HG03575 (cell line): ENCODE data around the gene ARF1.
"Not testable (repeated sequence)": the region's sequence is repeated elsewhere in the genome, so short reads cannot be mapped to it uniquely, and the experiment has no call there.

Experiments
- ATAC-seq: cut with Tn5 transposase; IDR thresholded peaks from one replicate; pipeline ENCODE4 v1.9.1; 2021; ENCODE audit not compliant: unreplicated experiment, insufficient number of reproducible peaks, low FRiP score; ENCODE audit errors: extremely low read depth

ARF1 gene

GRCh38 chr1:228109073-228109961 is 26.8 kb downstream of the ARF1 start, which contains the start of gene MRPL55:
Gene MRPL55 (minus strand): TSS chr1:228109299. CDS start chr1:228108260, 1,039 bp downstream.
- ATAC-seq: peak; percentile 59

DNA sequence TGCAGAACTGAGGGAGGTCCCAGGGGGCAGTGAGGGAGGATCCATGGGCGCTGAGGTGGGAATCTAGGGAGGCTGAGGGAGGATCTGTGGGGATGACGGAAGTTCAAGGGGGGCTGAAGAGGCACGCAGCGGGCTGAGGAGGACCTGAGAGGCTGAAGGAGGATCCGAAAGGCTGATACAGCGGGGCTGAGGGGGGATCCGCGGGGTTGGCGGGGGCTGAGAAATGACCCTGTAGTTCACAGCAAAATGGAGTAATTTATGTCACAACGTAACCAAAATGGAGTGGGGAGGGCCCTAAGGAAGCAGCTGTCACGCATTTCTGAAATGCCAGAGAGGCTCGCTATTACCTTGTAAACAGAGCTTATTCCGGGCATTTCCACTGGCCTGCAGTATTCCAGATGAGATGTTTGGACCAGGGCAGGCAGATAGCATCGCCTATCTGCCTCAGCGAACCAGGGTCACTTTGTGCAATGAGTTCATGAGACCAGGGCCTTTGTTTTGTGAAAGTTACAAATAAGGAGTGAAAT is 27.5 kb downstream of the ARF1 start:
- no peak for ATAC-seq

DNA sequence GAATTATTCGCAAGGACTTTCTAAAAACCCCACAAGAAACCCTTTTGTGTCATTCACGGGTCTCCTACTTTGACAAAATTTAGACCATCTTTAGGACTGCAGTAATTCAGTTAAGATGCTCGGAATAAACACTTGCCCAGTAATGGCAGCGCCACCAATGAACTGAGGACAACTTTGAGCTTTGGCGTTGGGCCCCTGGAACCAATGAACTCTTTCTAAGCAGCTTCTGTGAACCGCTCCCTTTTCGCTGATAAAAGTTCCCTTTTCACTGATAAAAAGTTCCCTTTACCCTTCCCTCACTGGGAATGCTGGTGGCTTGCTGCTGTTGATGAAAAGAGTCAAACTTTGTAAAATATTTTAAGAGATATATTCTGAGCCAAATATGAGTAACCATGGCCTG is 28.0 kb downstream of the ARF1 start:
- no peak for ATAC-seq

- ATAC-seq: not testable (repeated sequence)
These were observed 28.8 kb downstream of the ARF1 start for GRCh38 chr1:228111315-228111714.

- ATAC-seq: no peak
These were observed 29.7 kb downstream of the ARF1 start for GRCh38 chr1:228112167-228112566.

DNA sequence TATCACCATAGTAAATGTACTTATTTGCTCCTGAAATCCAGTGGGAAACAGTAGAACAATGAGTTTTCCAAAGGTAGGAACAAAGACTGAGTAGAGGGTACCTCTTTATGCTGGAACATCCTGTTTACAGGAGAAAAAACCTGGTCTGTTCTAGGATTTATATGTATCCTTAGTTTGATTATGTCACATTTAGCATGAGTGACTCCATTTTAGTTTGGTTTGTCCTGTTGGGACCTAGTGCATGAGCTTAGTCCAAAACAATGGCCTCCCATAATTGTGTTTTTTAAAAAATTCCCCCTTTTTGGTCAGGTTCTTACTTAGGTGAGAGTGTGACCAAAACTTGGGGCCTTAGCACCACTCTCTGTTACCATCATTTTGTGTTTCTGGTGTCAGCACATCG is 30.1 kb downstream of the ARF1 start:
- no peak for ATAC-seq

- no peak for ATAC-seq
These were observed 32.3 kb downstream of the ARF1 start for GRCh38 chr1:228114827-228115226.

GRCh38 chr1:228117335-228117734 is 34.8 kb downstream of the ARF1 start:
- ATAC-seq: no peak

- no peak for ATAC-seq
These were observed 35.5 kb downstream of the ARF1 start for GRCh38 chr1:228118040-228118439.

DNA sequence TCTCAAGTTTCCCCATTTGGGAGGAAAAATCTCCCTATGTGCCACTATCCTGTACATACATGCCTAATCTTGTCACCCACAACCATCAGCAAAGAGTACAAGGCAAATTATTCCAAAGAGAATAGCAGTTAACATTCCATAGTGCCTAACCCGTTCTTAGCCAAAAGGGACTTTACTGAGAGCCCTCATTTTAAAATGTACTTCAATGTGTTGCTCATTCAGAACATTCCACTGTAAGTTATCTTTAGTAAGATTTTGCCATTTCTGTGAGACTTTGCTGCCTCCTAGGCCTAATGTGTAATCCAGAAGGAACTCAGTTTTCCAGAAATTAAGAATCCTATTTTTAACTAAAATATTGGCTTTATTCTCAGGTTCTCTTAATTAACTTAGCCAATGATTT is 37.8 kb downstream of the ARF1 start:
- ATAC-seq: no peak

DNA sequence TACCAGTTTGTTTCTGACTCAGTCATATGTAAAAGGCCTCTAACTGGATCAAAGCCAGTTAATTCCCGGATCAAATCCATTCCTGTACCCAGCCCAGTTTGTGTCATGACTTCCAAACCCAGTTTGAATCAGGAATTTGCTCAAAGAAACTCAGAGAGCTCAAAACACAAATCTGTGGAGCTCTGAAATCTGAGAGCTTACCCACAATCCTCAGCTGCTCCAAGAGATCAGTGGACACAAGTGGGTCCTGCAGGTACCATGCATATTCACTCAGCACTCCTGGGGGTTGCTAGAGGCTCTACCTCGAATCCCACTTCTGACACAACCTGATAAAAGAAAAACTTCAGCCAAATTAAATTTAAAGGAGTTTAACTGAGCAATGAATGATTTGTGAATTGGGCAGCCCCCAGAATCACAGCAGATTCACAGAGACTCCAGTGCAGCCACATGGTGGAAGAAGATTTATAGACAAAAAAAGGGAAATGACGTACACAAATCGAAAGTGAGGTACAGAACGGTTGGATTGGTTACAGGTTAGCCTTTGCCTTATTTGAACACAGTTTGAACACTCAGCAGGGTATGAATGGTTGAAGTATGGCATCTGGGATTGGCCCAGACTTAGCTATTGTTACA is 38.5 kb downstream of the ARF1 start:
- ATAC-seq: no peak

GRCh38 chr1:228122921-228123441 is 40.5 kb downstream of the ARF1 start:
- no peak for ATAC-seq

DNA sequence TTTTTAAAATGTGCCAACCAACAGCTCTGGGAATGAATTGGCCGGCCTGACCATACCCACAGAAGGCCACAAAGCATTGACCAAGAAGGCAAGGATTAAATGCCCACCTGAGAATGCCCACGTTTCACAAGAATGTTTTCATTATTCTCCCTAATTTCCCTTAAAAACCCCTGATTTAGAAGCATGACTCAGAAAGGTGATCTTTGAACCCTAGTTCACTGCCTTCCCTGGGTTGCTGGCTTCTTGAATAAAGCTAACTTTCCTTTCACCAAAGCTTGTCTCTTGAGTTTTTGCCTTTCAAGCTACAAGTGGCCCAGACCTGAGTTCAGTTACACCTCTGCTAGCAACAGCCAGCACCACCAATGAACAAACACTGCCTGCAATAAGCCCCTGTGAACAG is 41.0 kb downstream of the ARF1 start:
- no peak for ATAC-seq

- no peak for ATAC-seq
These were observed 42.7 kb downstream of the ARF1 start for GRCh38 chr1:228125185-228125584.

DNA sequence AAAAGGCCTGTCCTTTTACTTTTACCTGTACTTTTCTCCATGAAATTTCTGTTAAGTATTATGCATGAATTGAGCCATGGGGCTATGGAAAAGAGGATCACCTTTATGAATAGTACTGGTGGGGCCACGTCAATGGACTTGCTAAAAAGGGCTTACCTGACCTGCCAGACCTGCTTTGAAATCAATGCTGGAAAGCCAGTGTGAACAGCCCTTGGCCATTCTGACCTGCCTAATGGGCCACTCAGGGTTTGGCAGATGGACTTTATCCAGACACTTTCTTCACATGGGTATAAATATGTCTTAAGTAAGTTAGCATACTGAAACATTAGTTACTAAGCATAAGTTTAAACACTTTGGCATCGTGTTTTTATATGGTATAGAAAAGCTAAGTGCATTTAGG is 49.3 kb downstream of the ARF1 start:
- ATAC-seq: no peak

GRCh38 chr1:228134591-228134990 is 52.1 kb downstream of the ARF1 start:
- ATAC-seq: no peak

DNA sequence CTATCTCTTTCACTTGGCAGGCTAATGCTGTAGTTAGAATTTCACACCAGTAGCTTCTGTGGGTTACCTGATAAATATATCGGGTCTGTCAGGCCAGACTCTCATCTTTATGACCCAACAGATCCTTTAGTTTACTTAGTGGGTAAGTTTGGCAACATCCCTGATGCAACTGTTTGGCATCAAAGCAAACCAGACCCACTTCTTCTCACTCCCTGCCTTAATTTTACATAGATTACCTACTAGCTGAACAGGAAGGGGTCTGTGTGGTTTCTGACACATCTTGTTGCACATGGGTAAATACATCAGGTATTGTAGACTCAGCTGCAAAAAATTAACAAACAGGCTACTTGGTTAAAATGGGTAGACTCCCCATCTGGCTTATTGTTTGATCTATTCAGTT is 54.4 kb downstream of the ARF1 start:
- no peak for ATAC-seq

DNA sequence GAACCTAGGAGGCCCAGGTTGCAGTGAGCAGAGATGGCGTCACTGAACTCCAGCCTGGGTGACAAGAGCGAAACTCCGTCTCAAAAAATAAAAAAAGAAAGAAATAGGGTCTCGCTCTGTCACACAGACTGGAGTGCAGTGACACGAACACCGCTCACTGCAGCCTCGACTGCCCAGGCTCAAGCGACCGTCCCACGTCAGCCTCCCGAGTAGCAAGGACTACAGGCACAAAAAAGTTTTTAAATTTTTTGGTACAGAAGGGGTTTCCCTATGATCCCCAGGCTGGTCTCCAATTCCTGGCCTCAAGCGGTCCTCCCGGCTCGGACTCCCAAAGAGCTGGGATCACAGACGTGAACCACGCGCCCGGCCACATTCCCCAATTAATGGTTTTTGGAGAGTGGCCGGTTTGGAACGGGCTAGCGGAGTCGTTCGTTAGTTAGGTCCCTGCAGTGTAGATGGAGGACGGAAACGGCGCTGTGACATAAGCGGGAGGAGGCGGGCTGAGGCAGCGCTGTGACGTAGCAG is 57.0 kb downstream of the ARF1 start:
- no peak for ATAC-seq

GRCh38 chr1:228139931-228140723 is 57.6 kb downstream of the ARF1 start, which contains the start of gene GUK1:
Gene GUK1 (plus strand): TSS chr1:228140279. CDS start chr1:228140303, 24 bp downstream.
- ATAC-seq: peak; percentile 92
